SK-N-SH (cell line): ENCODE measurements around the gene IFNG. TPM values are rescaled to one million over a fixed set of nuclear protein-coding genes. Genes with fewer than 3 reads are reported as not detected.

Source experiments
- CTCF ChIA-PET: fragments of 300-600, 350-600 bp; formaldehyde crosslinking; extraction: SDS; loops from one replicate; lab custom pipeline; 2021; lab: Yijun Ruan, JAX
- POLR2A ChIA-PET: fragments of 350-600 bp; sonication (Branson Sonifier 250); formaldehyde crosslinking; extraction: SDS; loops from one replicate; lab custom pipeline; 2020; ENCODE audit warnings: antibody characterized with exemption, inconsistent platforms; lab: Yijun Ruan, JAX
- DNase-seq: peaks from one replicate; pipeline ENCODE4 v3.0.0; 2012
- H2AFZ ChIP-seq: fragments of 200-600 bp; sonication (generic); 2 replicates; pipeline ENCODE4 v1.8.1; 2016; ENCODE audit warnings: antibody characterized with exemption, mild to moderate bottlenecking, low read depth
- H3F3A ChIP-seq: fragments of 200-600 bp; sonication (generic); replicated peaks from 2 replicates; pipeline ENCODE3; 2016; ENCODE audit warnings: antibody characterized with exemption, mild to moderate bottlenecking; ENCODE audit not compliant: insufficient read depth
- H3K27ac ChIP-seq, 2 experiments: fragments of 200-500 bp in 1 of 2; fragments of 200-600 bp in 1 of 2; sonication (Bioruptor generic) in 1 of 2; sonication (generic), shearing (Covaris generic) in 1 of 2; 2 replicates each; pipeline versions ENCODE4 v1.5.1 to v1.6.1; 2014 to 2016; ENCODE audit warnings: low read depth in 2 of 2, inconsistent platforms in 1 of 2, low read length in 1 of 2, mild to moderate bottlenecking in 1 of 2, mixed read lengths in 1 of 2
- H3K27me3 ChIP-seq: fragments of 200-600 bp; sonication (generic), shearing (Covaris generic); 2 replicates; pipeline ENCODE4 v1.6.1; 2016; ENCODE audit warnings: mixed run types; ENCODE audit not compliant: insufficient read depth
- H3K36me3 ChIP-seq, 2 experiments: fragments of 200-500 bp in 1 of 2; fragments of 200-600 bp in 1 of 2; sonication (Bioruptor generic) in 1 of 2; sonication (generic) in 1 of 2; replicated peaks in 1 of 2; 2 replicates each; pipeline versions ENCODE3 to v1.5.1; 2014 to 2016; ENCODE audit warnings: low read length in 1 of 2, mild to moderate bottlenecking in 1 of 2; ENCODE audit not compliant: insufficient read depth in 2 of 2, control insufficient read depth in 1 of 2
- H3K4me1 ChIP-seq, 2 experiments: fragments of 200-500 bp in 1 of 2; fragments of 200-600 bp in 1 of 2; sonication (Bioruptor generic) in 1 of 2; sonication (generic), shearing (Covaris generic) in 1 of 2; 2 replicates each; pipeline versions ENCODE4 v1.5.1 to v1.6.1; 2014 to 2016; ENCODE audit warnings: low read depth in 1 of 2, low read length in 1 of 2, mixed run types in 1 of 2; ENCODE audit not compliant: insufficient read depth in 2 of 2, control insufficient read depth in 1 of 2
- H3K4me2 ChIP-seq: fragments of 200-600 bp; sonication (generic), shearing (Covaris generic); 2 replicates; pipeline ENCODE4 v1.6.1; 2017; ENCODE audit warnings: mixed run types
- H3K4me3 ChIP-seq, 2 experiments: fragments of 200-500 bp in 1 of 2; fragments of 200-600 bp in 1 of 2; sonication (Bioruptor generic) in 1 of 2; sonication (generic), shearing (Covaris generic) in 1 of 2; 2 replicates each; pipeline versions ENCODE4 v1.5.1 to v1.8.1; 2014 to 2016; ENCODE audit warnings: low read depth in 2 of 2, inconsistent platforms in 1 of 2, low read length in 1 of 2, mild to moderate bottlenecking in 1 of 2, mixed read lengths in 1 of 2, moderate library complexity in 1 of 2
- H3K79me2 ChIP-seq: fragments of 200-600 bp; sonication (generic); 2 replicates; pipeline ENCODE4 v1.8.1; 2017; ENCODE audit warnings: mild to moderate bottlenecking; ENCODE audit not compliant: insufficient read depth
- H3K9ac ChIP-seq: fragments of 200-600 bp; sonication (generic); 2 replicates; pipeline ENCODE4 v1.6.1; 2017; ENCODE audit warnings: mixed run types
- H3K9me2 ChIP-seq: fragments of 200-600 bp; sonication (generic); 2 replicates; pipeline ENCODE4 v1.6.1; 2017; ENCODE audit warnings: mixed run types
- H3K9me3 ChIP-seq: fragments of 200-600 bp; sonication (generic); 2 replicates; pipeline ENCODE4 v1.6.1; 2017; ENCODE audit warnings: mixed run types, mild to moderate bottlenecking, moderate library complexity
- H4K20me1 ChIP-seq: fragments of 200-600 bp; sonication (generic); 2 replicates; pipeline ENCODE4 v1.6.1; 2017; ENCODE audit warnings: mild to moderate bottlenecking, mixed run types; ENCODE audit not compliant: insufficient read depth
- CTCF ChIP-seq: fragments of 200-600 bp; sonication (generic); IDR thresholded peaks from 2 replicates; pipeline ENCODE4 v1.6.1; 2017; ENCODE audit warnings: antibody characterized with exemption, mild to moderate bottlenecking, moderate library complexity
- ELF1 ChIP-seq: IDR thresholded peaks from 2 replicates; pipeline ENCODE4 v1.4.0; 2012
- EZH2phosphoT487 ChIP-seq: fragments of 200-600 bp; sonication (generic); IDR thresholded peaks from 2 replicates; pipeline ENCODE4 v1.6.1; 2017; ENCODE audit warnings: low read depth, mixed run types, mild to moderate bottlenecking, antibody characterized with exemption, moderate library complexity, borderline replicate concordance
- FOSL2 ChIP-seq: IDR thresholded peaks from 2 replicates; pipeline ENCODE4 v1.4.0; 2012; ENCODE audit warnings: low read depth, mild to moderate bottlenecking, moderate library complexity, borderline replicate concordance
- FOXJ3 ChIP-seq: sonication (generic); formaldehyde crosslinking; IDR thresholded peaks from 2 replicates; pipeline ENCODE4 v1.5.1; 2020; ENCODE audit warnings: mild to moderate bottlenecking, missing genetic modification reagents
- GABPA ChIP-seq: IDR thresholded peaks from 2 replicates; pipeline ENCODE4 v1.4.0; 2012; ENCODE audit warnings: low read depth, mild to moderate bottlenecking
- IRF3 ChIP-seq: fragments of 150-350 bp; IDR thresholded peaks from 2 replicates; pipeline ENCODE4 v1.6.1; 2016; ENCODE audit warnings: mild to moderate bottlenecking, low read depth, low read length
- JUND ChIP-seq: IDR thresholded peaks from 2 replicates; pipeline ENCODE4 v1.4.0; 2012
- MAX ChIP-seq: IDR thresholded peaks from 2 replicates; pipeline ENCODE4 v1.4.0; 2012; ENCODE audit warnings: low read depth
- NFIC ChIP-seq: IDR thresholded peaks from 2 replicates; pipeline ENCODE4 v1.4.0; 2012; ENCODE audit warnings: borderline replicate concordance
- NRF1 ChIP-seq: IDR thresholded peaks from 2 replicates; pipeline ENCODE4 v1.6.1; 2012; ENCODE audit warnings: low read depth, mild to moderate bottlenecking, low read length
- PBX3 ChIP-seq: IDR thresholded peaks from 2 replicates; pipeline ENCODE4; 2012
- RAD21 ChIP-seq: IDR thresholded peaks from 2 replicates; pipeline ENCODE4 v1.6.1; 2012; ENCODE audit warnings: mild to moderate bottlenecking, low read length
- RCOR1 ChIP-seq: fragments of 150-350 bp; IDR thresholded peaks from 2 replicates; pipeline ENCODE4 v1.6.1; 2017; ENCODE audit warnings: antibody characterized with exemption, low read length
- REST ChIP-seq: IDR thresholded peaks from 2 replicates; pipeline ENCODE4 v1.6.1; 2012; ENCODE audit warnings: mild to moderate bottlenecking, low read depth, low read length, moderate library complexity
- RXRA ChIP-seq: IDR thresholded peaks from 2 replicates; pipeline ENCODE4 v1.4.0; 2012; ENCODE audit warnings: low read depth, mild to moderate bottlenecking, borderline replicate concordance
- SIN3A ChIP-seq: IDR thresholded peaks from 2 replicates; pipeline ENCODE4 v1.6.1; 2012; ENCODE audit warnings: low read depth, mild to moderate bottlenecking, low read length, moderate library complexity, borderline replicate concordance
- TCF12 ChIP-seq: IDR thresholded peaks from 2 replicates; pipeline ENCODE4 v1.4.0; 2012
- TEAD4 ChIP-seq: IDR thresholded peaks from 2 replicates; pipeline ENCODE4 v1.4.0; 2012; ENCODE audit warnings: mild to moderate bottlenecking, borderline replicate concordance; ENCODE audit not compliant: insufficient read depth
- USF1 ChIP-seq: IDR thresholded peaks from 2 replicates; pipeline ENCODE4 v1.4.0; 2012; ENCODE audit warnings: low read depth, borderline replicate concordance
- USF2 ChIP-seq: fragments of 150-350 bp; IDR thresholded peaks from 2 replicates; pipeline ENCODE4 v1.6.1; 2017; ENCODE audit warnings: antibody characterized with exemption, low read length, low read depth, borderline replicate concordance
- ZBTB33 ChIP-seq: IDR thresholded peaks from 2 replicates; pipeline ENCODE4 v1.4.0; 2012; ENCODE audit warnings: low read depth, borderline replicate concordance
- WGBS: methylation state at CpG from one replicate; pipeline ENCODE4 v1.1.6; 2017; ENCODE audit warnings: low lambda C conversion rate; 5-methylcytosine and 5-hydroxymethylcytosine counted together
- polyA plus RNA-seq, 3 experiments: library from polyadenylated mRNA; depleted of rRNA; stranded (reverse); fragments of >200 nt; gene quantifications; 2 replicates each; pipeline ENCODE4 v1.2.3, GENCODE V29; 2012

The IFNG gene
- polyA plus RNA-seq, 1 of the 3 experiments (the other 2 are of a cell fraction), result not detected

- Histone ChIP-seq H3K4me1 (no peaks in the 10 kb centered on the region), H2AFZ (no peak overlapping the region), H3K27ac (no peak overlapping the region), H3K9me3 (no peaks in the 10 kb centered on the region), H3K9ac (no peak overlapping the region), H4K20me1 (no peaks in the 10 kb centered on the region), H3K4me3 (no peak overlapping the region), H3K36me3 (no peaks in the 10 kb centered on the region), H3K4me2 (no peak overlapping the region), H3K79me2 (no peaks in the 10 kb centered on the region), H3K9me2 (no peaks in the 10 kb centered on the region), H3K27me3 (peaks cover 16% of the 10 kb centered on the region; the same call in 1 of the 2 replicates), H3F3A (no peaks in the 10 kb centered on the region)
- 29% methylated on average over 4 of the region's 4 CpGs for WGBS
- no peak for DNase-seq
- ChIA-PET POLR2A (no interaction called here), CTCF (interaction anchor here (1.0 kb wide), 1 partner anchor 8 kb away, joined by 3 read pairs; no protein-coding TSS in a partner anchor)
- TF ChIP-seq CTCF (no peak), RCOR1 (no peak), NFIC (no peak), ZBTB33 (no peak), RXRA (no peak), TCF12 (peak; percentile 46; the same call in 1 of the 2 replicates), NRF1 (no peak), IRF3 (no peak), JUND (peak; percentile 51), FOSL2 (peak; percentile 47; the same call in 1 of the 2 replicates), ELF1 (no peak), USF1 (no peak), MAX (no peak), RAD21 (no peak), GABPA (no peak), FOXJ3 (CRISPR knock-in tag) (no peak), REST (no peak), EZH2phosphoT487 (no peak), TEAD4 (0 out of 2 replicates have a peak, but pooled peaks have one; percentile 13), PBX3 (peak; percentile 58), USF2 (no peak), SIN3A (no peak)
Measured at GRCh38 chr12:68189821-68190242, 30.3 kb upstream of the IFNG start.
